Activated T-cell treated with anti-CD3 and anti-CD28 coated beads for 4 hours (primary cell): Measurements from ENCODE around the gene SPEN.

Experiments used
- DNase-seq: peaks from one replicate; pipeline ENCODE4 v3.0.0-alpha.2; 2020

The SPEN gene

DNA sequence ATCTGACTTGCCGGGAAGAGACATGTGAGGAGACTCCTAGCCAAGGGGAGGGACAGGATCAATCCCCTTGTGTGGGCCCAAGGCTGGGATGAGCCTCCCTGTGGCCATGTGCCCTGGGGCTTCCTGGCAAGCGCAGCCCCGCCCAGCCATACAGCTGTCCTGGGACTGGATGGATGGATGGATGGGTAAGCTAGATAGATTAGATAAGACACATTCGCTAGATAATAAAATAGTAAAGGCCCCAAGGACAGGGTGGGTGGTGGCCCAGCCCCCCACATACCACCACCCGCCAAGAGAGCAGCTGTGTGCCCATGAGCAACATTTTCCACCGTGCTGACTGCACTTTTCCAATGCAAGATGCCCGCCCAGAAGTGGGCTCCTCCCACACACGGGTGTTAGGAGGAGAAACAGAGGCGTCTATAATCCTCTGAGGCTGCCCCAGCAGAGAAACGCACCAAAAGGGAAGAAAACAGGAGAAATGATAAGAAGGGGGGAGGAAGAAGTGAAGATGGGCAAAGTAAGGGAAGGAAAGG lies 103.3 kb downstream of the SPEN start:
- peak; percentile 85 for DNase-seq

DNA sequence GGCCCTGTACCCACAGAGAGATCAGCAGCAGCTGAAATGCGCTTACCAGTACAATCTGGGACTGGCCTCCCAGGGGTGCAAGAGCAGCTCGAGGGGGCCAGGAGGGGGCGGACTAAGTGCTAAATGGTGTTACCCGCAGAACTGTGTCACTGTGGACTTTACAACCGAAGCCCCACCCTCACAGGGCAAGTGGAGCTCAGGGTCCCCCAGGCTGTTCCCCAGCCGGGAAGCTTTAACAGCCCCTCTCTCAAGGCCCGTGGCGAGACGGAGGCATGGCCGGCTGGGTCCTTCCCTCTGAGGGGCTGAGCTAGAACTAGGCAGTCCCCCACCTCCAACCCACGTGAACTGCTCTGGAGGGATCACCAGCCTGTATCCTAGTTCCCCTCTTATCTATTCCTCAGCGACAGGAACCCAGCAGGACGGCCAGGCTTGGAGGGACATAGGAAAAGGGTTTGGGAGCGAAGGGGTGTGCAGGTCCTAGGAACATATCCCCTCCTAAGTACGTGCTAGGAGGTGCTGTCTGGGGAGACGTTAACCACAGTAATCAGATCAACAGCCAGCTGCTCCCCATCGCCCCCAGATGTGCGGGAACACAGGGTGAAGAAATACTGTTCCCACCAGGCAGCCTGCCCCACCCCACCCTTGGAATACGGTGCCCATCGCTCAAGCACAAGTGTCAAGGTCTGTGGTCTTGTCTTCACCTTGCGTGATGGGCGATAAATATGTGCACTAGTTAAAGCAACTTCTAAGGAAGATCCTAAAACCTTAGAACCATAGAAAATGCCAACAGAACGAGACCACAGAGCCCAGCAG lies 104.0 kb downstream of the SPEN start:
- no peak for DNase-seq

DNA sequence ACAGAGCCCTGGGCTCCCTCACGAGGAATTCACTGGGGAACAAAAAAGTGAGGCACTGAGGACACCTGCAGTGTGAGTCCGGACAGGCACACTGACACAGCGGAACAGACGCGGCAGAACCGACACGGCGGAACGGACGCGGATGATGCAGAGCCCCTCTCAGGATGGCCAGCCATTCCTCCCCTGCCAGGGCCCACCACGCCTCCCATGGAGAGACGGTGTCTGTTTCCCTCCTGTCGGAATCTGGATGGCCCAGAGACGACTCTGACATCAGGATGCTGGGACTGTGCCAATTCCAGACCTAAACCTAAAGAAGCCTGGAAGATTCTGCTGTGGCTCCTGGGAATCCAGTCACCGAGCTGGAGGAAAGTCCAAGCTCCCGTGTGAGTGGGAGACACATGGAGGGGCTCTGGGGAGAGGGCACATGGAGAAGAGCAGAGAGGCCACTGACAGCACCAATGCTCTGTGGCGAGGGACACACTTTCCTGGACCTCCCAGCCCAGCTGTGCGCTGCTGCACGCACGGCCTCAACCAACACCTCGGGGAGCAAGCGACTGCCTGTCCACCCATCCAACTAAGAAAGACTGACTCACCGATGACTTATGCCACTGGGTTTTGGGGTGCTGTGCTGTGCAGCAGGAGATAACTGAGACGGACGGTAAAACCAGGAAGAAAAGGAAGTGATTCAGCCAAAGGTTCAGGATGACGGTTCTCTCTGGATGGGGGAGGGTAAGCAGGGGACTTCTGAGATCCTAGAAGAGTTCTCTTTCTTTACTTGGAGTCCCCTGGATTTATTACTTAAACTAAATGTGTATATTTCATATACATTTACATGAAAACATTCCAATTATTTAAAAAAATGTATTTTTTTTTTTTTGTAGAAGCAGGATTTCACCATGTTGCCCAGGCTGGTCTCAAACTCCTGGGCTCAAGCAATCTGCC lies 105.1 kb downstream of the SPEN start:
- no peak for DNase-seq

DNA sequence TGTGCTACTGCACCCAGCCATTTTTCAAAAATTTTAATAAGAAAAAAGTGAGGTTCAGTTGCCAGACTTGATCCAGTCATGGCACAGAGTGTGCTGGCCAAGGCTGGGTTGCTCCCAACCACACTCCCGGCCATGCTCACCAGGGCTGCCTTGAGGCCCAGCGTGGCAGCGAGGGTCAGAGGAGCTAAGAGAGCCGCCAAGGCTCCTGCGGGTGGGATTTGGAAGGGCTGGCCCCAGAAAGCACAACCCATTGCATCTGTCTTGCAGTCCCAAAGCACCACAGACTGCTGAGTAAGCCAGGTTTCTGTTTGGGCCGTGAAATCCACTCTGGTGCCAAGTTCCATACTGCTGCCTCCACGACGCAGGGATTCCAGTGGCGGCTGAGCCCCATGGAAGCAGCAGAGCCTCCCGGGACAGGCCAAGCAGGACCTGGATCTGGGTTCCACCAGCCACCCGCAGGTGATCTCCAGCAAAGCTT lies 105.8 kb downstream of the SPEN start:
- DNase-seq: no peak

DNA sequence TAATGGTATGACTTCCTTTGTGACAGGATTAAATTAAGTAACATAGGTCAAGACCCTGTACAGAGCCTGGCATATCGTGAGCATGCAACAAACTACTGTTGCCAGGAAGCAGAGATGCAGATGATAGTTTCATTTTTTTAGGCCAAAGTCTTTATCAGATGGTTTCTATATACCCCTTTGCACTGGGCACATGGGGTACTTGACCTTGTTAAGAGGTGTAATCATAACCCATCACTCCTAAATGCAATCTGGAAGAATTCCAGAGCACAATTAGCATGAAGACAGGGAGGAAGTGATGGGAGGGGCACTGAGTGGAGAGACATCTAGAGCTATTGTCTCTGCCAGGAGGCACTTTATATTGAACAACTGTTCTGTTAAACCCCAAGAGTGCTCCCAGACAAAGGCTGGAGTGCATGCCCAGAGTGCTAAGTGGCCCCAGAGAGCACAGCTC lies 106.3 kb downstream of the SPEN start:
- no peak for DNase-seq

DNA sequence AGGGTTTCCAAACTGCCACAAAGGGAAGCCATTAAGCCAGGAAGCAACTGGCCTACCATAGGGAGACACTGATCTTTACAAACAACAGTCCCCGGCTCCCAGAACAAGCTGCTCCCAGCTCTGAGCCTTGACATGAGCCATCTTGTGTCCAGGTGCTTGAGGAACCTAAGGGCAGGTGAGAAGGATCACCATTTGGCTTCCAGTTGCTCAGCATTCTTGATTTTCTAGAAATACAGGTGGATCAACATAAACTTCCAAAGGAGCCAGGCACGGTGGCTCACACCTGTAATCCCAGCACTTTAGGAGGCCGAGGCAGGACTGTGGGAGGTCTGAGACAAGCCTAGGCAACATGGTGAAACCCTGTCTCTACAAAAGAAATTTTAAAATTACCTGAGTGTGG lies 106.8 kb downstream of the SPEN start:
- no peak for DNase-seq

DNA sequence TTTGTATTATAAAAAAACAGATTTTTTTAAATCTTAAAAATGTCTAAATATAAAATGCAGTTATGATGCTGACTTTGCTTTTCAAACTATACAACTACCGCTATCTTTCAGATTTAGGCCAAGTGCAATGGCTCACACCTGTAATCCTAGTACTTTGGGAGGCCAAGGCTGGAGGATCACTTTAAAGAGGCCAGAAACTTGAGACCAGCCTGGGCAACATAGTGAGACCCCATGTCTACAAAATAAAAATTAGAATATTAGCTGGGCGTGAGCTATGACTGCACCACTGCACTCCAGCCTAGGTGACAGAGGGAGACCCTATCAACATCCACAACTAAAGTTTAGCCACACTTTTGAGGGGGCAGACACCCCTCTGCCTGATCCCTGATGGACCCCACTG lies 108.0 kb downstream of the SPEN start:
- DNase-seq: no peak

DNA sequence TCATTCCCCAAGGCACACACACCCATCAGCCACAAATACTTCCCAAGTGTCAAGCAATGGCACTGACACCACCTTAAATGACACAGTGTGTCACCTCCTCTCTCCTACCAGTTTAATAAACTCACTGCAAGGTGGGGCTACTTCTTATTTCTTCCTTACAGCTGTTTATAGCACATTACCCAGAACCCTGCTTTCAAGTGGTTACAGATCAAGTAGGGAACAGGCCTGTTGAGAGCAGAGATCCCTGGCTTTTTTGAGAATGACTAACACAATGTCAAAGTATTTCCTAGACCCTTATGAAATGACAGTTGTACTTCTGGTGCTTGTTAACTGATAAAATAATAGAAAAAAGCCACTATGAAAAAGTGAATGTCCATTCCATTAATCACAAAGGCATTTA lies 108.6 kb downstream of the SPEN start:
- DNase-seq: no peak

DNA sequence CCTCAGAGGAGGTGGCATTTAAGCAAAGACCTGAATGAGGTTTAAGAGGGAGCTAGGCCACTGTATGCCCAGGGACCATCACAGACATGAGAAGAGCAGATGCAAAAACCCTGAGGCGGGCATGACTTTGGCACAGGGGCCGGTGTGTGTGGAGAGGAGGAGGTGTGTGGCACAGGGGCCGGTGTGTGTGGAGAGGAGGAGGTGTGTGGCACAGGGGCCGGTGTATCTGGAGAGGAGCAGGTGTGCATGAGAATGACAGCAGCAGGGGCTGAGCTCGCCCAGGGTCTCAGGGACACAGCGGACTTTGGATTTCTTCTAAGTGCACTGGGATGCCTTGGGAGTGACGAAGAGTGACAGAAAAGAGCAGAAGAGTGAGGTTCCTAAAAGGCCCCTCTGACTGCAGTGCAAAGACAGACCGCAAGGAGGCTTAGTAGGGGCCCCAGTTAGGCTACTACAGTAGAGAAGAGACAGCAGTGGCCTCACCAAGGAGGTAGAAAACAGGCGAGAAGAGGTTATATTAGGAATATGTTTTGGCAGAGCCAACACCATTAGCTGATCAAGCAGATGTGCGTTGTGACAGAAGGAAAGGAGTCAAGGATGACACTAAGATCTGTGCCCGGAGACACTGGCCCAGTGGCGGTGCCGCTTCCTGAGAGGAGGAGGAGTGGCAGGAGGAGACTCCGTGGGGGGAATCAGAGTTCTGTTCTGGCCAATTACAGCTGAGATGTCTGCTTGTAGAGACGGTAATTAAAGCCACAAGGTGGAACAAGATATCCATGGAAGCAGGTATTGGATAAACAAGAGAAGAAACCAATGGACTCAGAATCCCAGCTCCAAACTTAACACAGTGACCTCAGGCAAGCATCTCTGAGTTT lies 110.0 kb downstream of the SPEN start:
- no peak for DNase-seq

DNA sequence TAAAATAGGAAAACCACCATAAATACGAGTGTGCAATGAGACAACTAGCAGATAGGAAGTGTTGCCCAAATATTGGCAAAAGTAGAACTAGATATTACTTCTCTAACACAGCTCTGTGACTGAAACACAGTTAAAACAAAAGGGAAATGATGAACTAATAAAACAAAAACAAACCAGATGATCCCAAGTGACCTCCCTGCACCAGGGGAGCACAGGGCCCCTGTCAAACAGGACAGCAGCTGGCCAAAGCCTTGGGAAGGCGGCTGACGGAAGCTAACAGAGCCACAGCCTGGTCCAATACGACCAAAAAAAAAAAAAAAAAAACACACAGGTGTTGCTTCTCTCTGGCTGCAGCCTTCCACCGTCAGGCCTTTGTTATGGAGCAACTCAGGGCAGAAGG lies 110.6 kb downstream of the SPEN start:
- no peak for DNase-seq

DNA sequence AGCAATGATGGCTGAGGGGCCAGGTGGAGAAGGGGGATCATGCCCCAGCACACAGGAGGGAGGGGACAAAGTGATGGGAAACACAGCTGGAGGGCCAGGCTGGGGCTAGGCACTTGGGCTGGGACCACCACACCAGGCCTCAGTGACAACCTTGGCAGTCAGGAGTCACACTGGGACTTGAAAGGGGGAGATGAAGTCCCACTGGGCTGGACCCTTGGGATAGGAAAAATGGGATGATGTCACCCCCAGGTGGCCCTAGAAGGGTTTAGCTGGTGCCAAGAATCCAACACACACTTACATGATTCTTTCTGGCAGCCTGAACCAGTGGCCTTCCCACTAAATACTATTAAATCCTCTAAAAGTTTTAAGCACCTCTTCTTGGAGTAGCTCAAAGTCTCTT lies 111.3 kb downstream of the SPEN start:
- no peak for DNase-seq

DNA sequence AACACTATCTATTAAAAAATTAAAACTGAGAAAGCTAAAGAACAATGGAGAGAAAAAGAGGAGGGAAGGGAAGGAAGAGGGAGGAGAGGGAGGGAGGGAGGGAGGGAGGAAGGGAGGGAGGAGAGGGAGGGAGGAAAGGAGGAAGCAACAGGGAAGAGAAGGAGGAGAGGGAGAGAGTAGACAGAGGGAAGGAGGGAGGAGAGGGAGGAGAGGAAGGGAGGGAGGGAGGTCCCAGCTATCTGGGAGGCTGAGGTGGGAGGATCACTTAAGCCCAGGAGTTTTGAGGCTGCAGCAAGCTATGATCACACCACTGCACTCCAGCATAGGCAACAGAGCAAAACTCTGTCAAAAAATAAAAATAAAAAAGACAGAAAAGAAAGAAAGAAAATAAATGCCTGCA lies 111.9 kb downstream of the SPEN start:
- DNase-seq: no peak

DNA sequence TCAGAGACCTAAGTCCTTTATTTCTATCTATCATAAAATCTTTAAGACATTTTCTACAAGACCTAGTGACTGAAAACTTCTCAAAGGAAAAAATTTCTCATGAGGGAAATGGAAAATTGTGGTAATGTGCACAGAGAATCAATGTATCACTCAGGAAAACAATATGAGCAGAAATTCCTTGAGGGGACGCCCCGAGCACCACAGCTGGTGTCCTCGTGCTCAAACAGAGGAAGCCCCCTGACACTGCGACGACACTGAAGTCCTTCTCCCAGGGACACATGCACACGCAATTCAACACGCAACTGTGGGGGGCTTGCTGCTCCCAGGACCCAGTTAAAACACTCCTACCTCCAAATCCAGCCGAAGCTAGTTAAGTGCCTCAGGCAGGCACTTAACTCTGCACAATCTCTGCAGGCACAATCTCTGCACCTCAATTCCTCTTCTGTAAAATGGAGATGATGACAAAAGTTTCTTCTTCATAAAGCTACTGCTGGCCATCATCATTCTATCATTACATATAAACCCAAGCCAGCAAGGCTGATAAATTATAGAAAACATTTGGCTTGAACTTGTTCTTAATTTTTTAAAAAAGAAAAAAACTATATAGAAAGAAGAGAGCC lies 112.4 kb downstream of the SPEN start:
- DNase-seq: no peak

DNA sequence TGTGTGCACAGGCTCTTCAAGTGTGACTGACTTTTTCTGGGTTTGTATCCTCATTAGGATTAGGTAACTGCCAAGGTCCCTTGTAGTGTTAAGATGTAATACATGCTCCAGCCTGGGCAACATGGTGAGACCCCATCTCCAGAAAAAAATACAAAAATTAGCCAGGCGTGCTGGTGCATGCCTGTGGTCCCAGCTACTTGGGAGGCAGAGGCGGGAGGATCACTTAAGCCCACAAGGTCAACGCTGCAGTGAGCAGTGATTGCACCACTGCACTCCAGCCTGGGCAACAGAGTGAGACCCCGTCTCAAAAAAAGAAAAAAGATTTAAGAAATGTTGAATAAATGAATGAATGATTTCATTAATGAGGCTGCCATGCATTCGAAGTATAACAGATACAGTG lies 113.3 kb downstream of the SPEN start:
- DNase-seq: no peak

DNA sequence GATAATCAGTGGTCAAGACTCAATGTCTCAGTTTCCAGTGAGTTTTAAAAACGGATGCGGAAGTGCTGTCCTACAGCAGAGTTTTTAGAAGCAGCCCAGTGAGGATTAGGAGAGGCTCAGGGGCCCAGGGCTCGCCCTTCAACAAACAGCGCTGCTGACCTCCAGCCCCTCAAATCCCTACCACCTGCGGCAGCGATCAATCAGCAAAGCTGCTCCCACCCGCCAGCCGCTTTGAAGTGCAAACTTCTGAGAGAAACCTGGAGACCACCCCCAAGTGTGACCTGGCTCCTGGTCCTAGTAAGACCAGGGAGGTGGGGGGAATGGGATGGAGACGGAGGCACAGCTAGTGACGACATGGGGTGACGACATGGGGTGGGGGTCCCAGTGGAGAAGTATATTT lies 114.0 kb downstream of the SPEN start:
- DNase-seq: no peak

DNA sequence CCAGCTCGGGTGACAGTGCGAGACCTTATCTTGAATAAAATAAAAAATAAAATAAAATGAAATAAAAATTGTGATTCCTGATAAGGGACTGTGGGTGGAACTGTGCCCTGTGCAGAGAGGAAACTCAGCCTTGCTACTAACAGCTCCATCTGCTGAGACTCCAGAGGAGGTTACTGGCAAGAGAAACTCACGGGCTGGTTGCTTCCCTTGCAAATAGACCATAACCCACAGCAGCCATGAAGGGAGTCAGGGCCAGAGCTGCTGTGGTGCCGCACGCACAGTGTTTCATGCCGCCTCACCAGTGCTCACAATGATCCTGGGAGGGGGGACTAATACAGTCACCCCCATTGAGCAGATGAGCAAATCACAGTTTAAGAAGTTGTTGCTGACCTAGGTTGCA lies 114.7 kb downstream of the SPEN start:
- DNase-seq: no peak

DNA sequence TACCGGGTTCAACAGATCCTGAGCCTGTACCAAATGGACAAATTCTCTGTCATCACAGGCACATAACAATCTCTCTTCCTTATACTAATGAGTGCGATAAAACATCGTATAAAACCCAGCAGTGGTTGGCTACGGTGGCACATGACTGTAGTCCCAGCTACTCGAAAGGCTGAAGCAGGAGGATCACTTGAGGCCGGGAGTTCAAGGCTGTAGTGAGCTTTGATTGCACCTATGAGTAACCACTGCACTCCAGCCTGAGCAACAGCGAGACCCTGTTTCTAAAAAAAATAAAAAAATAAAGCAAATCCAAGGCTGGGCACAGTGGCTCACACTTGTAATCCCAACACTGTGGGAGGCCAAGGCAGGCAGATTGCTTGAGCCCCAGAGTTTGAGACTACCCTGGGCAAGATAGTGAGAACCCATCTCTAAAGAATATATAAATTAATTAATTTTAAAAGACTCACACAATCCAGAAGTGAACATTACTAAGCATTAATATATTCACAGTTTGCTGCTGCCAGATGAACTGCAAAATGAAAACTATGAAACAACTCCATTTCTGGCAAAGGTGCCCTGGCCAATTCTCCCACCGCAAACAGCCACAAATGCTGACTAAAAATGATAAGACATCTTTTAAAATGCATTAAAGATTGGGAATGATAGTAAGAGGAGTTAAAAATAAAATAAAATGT lies 115.3 kb downstream of the SPEN start:
- no peak for DNase-seq

DNA sequence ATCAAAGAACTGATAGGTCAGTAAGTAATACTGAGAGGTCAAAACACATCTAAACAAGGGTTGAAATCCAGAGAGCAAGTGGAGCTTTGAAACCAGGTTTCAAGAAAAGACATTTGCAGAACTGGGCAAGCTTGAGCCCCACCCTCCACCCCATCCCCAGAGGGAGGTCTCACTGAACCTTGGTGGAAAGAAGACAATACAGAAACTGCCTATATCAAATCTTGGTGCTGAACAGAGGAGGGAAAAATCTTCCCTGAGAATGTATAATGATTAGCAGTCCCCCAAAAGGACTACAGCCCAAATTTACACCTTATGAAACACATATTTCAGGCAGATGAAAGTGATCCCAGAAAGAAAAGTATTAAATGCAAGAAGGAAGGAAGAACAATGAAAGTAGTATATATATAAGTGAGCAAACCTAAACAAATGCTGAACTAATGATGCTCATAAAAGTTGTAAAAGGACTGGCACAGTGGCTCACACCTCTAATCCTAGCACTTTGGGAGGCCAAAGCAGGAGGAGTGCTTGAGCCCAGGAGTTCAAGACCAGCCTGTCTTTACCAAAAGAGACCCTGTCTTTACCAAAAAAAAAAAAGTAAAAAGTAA lies 116.0 kb downstream of the SPEN start:
- no peak for DNase-seq

DNA sequence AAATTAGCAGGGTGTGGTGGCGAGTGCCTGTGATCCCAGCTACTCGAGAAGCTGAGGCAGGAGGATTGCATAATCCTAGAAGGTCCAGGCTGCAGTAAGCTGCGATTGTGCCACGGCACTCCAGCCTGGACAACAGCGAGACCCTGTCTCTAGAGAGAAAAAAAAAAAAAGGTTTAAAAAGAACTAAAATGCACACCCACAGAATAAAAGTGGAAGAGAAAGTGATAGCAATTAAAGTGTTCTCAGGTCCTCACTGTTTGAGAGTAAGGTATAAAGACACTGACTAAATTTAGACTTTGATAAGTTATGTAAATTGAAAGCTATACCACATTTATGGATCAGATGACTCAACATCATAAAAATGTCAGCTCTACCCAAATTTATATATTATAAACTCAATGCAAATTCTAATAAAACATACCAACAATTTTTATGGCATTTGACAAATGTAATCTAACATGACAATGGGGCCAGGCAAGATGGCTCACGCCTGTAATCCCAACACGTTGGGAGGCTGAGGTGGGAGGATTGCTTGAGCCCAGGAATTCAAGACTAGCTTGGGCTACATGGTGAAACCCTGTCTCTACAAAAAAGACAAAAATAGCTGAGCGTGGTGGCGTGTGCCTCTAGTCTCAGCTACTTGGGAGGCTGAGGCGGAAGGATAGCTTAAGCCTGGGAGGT lies 116.6 kb downstream of the SPEN start:
- no peak for DNase-seq

DNA sequence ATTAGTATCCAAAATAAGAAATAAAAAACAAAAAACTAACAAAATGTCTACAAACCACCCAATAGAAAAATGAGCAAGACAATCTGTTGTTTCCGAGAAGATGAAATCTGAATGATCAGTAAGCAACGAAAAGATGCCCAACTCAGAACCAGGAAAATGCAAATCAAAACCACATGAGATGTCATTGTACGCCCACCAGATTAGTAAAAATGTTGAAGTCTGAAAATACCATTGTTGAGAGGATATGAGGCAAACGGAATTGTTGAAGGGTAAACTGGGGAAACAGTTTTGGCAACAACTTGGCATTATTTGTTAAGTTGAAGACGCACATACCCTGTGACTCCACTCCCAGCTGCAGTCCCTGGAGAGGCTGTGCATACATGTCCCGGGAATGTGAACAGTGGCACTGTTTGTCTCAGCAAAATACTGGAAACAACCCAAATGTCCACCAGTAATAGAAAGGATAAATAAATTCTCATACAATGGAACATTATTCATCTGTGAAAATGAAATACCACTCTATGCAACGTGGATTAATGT lies 117.8 kb downstream of the SPEN start:
- DNase-seq: no peak
